ENCODE measurements around the gene SGK1.

Gene SGK1

GRCh38 chr6:134166511-134167261, 151.2 kb downstream of the SGK1 start:
- no peak for DNase-seq

- DNase-seq, result no peak
These were observed 152.2 kb downstream of the SGK1 start for GRCh38 chr6:134165561-134166201.

- no peak for DNase-seq
These were observed 153.6 kb downstream of the SGK1 start for GRCh38 chr6:134164300-134164699.

GRCh38 chr6:134162932-134163331, 155.0 kb downstream of the SGK1 start:
- no peak for DNase-seq

- DNase-seq, result no peak
These were observed 156.9 kb downstream of the SGK1 start for GRCh38 chr6:134161041-134161440.

GRCh38 chr6:134152767-134153485, 165.0 kb downstream of the SGK1 start:
- no peak for DNase-seq

GRCh38 chr6:134148566-134148965, 169.3 kb downstream of the SGK1 start:
- DNase-seq, result no peak

- DNase-seq, result no peak
These were observed 170.8 kb downstream of the SGK1 start for GRCh38 chr6:134147034-134147533.

- DNase-seq, result no peak
These were observed 171.5 kb downstream of the SGK1 start for GRCh38 chr6:134146268-134147033.

GRCh38 chr6:134145786-134146185, 172.1 kb downstream of the SGK1 start:
- peak; percentile 35 for DNase-seq

- DNase-seq, result peak; percentile 21
These were observed 179.5 kb downstream of the SGK1 start for GRCh38 chr6:134138226-134138975.

- no peak for DNase-seq
These were observed 183.3 kb downstream of the SGK1 start for GRCh38 chr6:134134654-134135053.

- DNase-seq, result peak; percentile 88
These were observed 185.3 kb downstream of the SGK1 start for GRCh38 chr6:134132494-134133141.

- DNase-seq, result no peak
These were observed 186.3 kb downstream of the SGK1 start for GRCh38 chr6:134131530-134132139.

- no peak for DNase-seq
These were observed 189.8 kb downstream of the SGK1 start for GRCh38 chr6:134128146-134128545.

GRCh38 chr6:134123666-134124208, 194.2 kb downstream of the SGK1 start:
- DNase-seq, result peak; percentile 82

GRCh38 chr6:134122775-134123174, 195.1 kb downstream of the SGK1 start:
- DNase-seq, result no peak

- DNase-seq, result no peak
These were observed 198.4 kb downstream of the SGK1 start for GRCh38 chr6:134119486-134119885.

All from fibroblast of skin of scalp (primary cell).